ENCODE measurements around the gene RGS6.

The RGS6 gene

GRCh38 chr14:72610831-72611200, 678.6 kb downstream of the RGS6 start:
- H3K36me3 ChIP-seq = no peaks in the 10 kb centered on the region
- no peaks in the 10 kb centered on the region for H3K27me3 ChIP-seq
- no peak overlapping the region for H3K4me3 ChIP-seq
- no peak for DNase-seq
- no peak overlapping the region for H3K27ac ChIP-seq
- intact Hi-C loops (cut with DNase I; ENCODE audit: low total_unique reads) = no loop called here
- TF ChIP-seq CTCF (IDR thresholded peaks at IDR 0.05) = no peak
- no peaks in the 10 kb centered on the region for H3K9me3 ChIP-seq
- H3K4me1 ChIP-seq = peaks cover 0 to 20% (median 7%) of the 10 kb centered on the region in 4 donors

GRCh38 chr14:72611506-72611905, 679.3 kb downstream of the RGS6 start:
- Histone ChIP-seq H3K4me3 (no peak overlapping the region), H3K27me3 (no peaks in the 10 kb centered on the region), H3K4me1 (peaks cover 0 to 27% (median 9%) of the 10 kb centered on the region in 4 donors), H3K36me3 (no peaks in the 10 kb centered on the region), H3K9me3 (no peaks in the 10 kb centered on the region), H3K27ac (no peak overlapping the region)
- TF ChIP-seq CTCF (IDR thresholded peaks at IDR 0.05) = no peak
- intact Hi-C loops (cut with DNase I; ENCODE audit: low total_unique reads) = no loop called here
- no peak for DNase-seq

DNA sequence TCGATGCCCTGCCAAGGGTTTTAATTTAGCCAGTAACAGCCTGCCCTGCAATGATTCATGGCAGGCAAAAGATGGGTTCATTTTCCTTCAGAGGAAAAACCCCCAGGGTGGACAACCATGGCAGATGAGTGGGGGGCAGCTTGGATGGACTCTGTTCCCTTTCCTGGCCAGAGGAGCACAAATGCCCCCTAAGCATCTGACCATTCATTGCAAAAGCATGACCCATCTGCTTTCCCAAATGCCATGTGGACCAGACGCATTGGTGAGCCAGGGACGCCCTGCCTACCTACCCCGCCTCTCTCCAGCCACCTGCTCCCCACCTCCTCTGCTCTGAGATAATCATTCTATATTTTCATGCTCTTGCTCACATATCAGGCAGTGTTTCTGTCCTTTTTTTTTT, 679.8 kb downstream of the RGS6 start:
- H3K4me1 ChIP-seq = peaks cover 0 to 32% (median 12%) of the 10 kb centered on the region in 4 donors
- intact Hi-C loops (cut with DNase I; ENCODE audit: low total_unique reads) = no loop called here
- H3K36me3 ChIP-seq = no peaks in the 10 kb centered on the region
- H3K27ac ChIP-seq = no peak overlapping the region
- no peaks in the 10 kb centered on the region for H3K9me3 ChIP-seq
- no peak for TF ChIP-seq CTCF (IDR thresholded peaks at IDR 0.05)
- no peak for DNase-seq
- no peak overlapping the region for H3K4me3 ChIP-seq
- H3K27me3 ChIP-seq = no peaks in the 10 kb centered on the region

- Histone ChIP-seq H3K36me3 (no peaks in the 10 kb centered on the region), H3K4me1 (peaks cover 0 to 46% (median 25%) of the 10 kb centered on the region in 4 donors), H3K27me3 (no peaks in the 10 kb centered on the region), H3K4me3 (no peak overlapping the region), H3K9me3 (no peaks in the 10 kb centered on the region), H3K27ac (no peak overlapping the region)
- DNase-seq = peak in 1 of 2 donors; percentile 72
- no peak for TF ChIP-seq CTCF (IDR thresholded peaks at IDR 0.05)
- intact Hi-C loops (cut with DNase I; ENCODE audit: low total_unique reads) = no loop called here
Observed at GRCh38 chr14:72613231-72613974, 681.2 kb downstream of the RGS6 start.

- intact Hi-C loops (cut with DNase I; ENCODE audit: low total_unique reads) = no loop called here
- H3K36me3 ChIP-seq = no peaks in the 10 kb centered on the region
- no peak overlapping the region for H3K4me3 ChIP-seq
- peaks cover 0 to 50% (median 25%) of the 10 kb centered on the region in 4 donors for H3K4me1 ChIP-seq
- TF ChIP-seq CTCF (IDR thresholded peaks at IDR 0.05) = no peak
- H3K9me3 ChIP-seq = no peaks in the 10 kb centered on the region
- no peak overlapping the region for H3K27ac ChIP-seq
- no peaks in the 10 kb centered on the region for H3K27me3 ChIP-seq
- no peak for DNase-seq
Observed at GRCh38 chr14:72613975-72614319, 681.7 kb downstream of the RGS6 start.
